HG02852 (cell line): ENCODE measurements around the gene SYNC.
"Not testable (repeated sequence)": the region's sequence is repeated elsewhere in the genome, so short reads cannot be mapped to it uniquely, and the experiment has no call there.

Source experiments
- ATAC-seq: cut with Tn5 transposase; IDR thresholded peaks from one replicate; pipeline ENCODE4 v1.9.1; 2021; ENCODE audit warnings: mild to moderate bottlenecking, moderate library complexity; ENCODE audit not compliant: unreplicated experiment

SYNC gene

GRCh38 chr1:32647308-32648134 lies 55.0 kb downstream of the SYNC start:
- ATAC-seq: no peak

- ATAC-seq: no peak
These were observed 58.1 kb downstream of the SYNC start for GRCh38 chr1:32644426-32644825.

DNA sequence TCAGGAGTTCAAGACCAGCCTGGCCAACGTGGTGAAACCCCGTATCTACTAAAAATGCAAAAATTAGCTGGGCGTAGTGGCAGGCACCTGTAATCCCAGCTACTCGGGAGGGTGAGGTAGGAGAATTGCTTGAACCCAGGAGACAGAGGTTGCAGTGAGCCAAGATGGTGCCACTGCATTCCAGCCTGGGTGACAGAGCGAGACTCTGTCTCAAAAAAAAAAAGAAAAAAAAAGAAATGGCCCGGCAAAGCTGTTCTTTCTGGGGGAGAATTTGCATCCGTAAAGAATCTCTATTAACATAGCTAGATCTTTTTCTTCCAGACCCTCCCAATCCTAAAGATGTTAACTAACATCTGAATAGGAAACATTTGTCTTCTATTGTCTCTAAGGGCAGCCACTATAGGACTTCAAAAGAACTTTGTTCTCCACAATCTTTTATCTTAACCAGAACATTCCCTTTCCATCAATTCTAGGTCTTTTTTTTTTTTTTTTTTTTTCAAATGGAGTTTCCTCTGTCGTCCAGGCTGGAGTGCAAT lies 60.2 kb downstream of the SYNC start:
- ATAC-seq: not testable (repeated sequence)

DNA sequence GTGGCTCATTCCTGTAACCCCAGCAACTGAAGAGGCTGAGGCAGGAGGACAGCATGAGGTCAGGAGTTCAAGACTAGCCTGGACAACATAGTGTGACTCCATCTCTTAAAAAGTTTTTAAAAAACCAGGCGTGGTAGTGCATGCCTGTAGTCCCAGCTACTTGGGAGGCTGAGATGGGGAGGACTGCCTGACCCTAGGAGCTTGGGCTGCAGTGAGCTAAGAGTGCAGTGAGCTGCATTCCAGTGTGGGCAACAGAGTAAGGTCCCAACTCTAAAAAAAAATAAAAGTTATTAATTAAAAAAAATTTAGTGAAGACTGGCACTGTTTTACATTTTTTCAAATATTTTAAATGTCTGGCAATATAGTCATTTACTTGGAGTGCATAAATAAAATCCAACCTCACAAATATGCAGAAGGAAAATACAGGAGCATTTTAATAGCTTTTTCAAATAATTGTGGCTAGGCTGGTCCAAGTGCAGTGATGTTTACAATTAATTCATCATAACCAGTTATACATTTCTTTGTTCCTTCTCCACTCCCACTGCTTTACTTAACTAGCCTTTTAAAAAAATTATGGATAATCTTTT lies 63.0 kb downstream of the SYNC start:
- no peak for ATAC-seq

DNA sequence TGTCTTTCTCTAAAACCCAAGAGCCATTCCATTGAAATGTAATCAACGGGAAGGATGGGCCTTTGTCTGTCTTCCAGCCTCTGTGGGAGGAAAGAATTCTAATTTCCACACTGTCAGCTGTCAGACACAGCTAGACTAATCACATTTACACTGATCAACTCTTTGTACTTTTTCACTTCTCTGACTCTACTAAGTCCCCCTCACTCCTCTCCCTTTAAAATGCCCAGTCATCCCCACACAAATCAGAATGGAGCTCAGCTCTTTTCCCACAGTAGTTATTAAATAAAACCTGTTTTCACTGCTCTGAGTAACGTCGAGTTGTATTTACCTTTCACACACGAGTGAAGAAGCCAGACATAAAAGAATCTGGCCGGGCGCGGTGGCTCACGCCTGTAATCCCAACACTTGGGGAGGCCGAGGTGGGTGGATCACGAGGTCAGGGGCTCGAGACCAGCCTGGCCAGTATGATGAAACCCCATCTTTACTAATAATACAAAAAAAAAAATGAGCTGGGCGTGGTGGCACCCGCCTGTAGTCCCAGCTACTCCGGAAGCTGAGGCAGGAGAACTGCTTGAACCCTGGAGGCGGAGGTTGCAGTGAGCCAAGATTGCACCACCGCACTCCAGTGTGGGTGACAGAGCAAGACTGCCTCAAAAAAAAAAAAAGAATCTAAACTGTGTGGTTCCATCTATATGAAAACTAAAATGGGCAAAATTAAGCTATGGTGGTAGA lies 65.5 kb downstream of the SYNC start:
- no peak for ATAC-seq

- ATAC-seq: no peak
These were observed 66.9 kb downstream of the SYNC start for GRCh38 chr1:32635508-32636277.

- no peak for ATAC-seq
These were observed 69.7 kb downstream of the SYNC start for GRCh38 chr1:32632829-32633228.

DNA sequence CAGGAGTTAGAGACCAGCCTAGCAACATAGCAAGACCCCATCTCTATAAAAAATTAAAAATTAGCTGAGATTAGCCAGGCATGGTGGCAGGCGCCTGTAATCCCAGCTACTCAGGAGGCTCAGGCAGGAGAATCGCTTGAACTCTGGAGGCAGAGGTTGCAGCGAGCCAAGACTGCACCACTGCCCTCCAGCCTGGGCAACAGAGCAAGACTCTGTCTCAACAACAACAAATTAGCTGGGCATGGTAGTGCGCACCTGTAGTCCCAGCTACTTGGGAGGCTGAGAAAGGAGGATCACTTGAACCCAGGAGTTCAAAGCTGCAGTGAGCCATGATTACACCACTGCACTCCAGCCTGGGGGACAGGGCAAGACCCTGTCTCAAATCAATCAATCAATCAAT lies 72.4 kb downstream of the SYNC start:
- ATAC-seq: not testable (repeated sequence)
